Calu3 (cell line): ENCODE data around the gene FAN1. TPM values are rescaled to one million over a fixed set of nuclear protein-coding genes. Genes with fewer than 3 reads are reported as not detected.

Source experiments
- BruUV-seq: library from RNA; stranded (reverse); fragments of 400-500 nt; replicated peaks from 2 replicates; lab custom pipeline; 2021; lab: Mats Ljungman, UMichigan
- CTCF ChIA-PET: fragments of 300-600 bp; sonication (Branson Sonifier 250); formaldehyde crosslinking; loops from one replicate; lab custom pipeline; 2022; ENCODE audit warnings: antibody characterized with exemption; lab: Charles Lee
- DNase-seq: peaks from one replicate; pipeline ENCODE4 v3.0.0; 2022
- H3K27ac Mint-ChIP-seq: one replicate; pipeline ENCODE4 v1.8.0; 2022; ENCODE audit warnings: mixed read lengths; ENCODE audit not compliant: unreplicated experiment
- H3K27me3 Mint-ChIP-seq: one replicate; pipeline ENCODE4 v1.8.0; 2022; ENCODE audit warnings: mixed read lengths; ENCODE audit not compliant: unreplicated experiment
- H3K36me3 Mint-ChIP-seq: one replicate; pipeline ENCODE4 v1.8.0; 2022; ENCODE audit warnings: mild to moderate bottlenecking, moderate library complexity, mixed read lengths; ENCODE audit not compliant: insufficient read depth, unreplicated experiment
- H3K4me1 Mint-ChIP-seq: one replicate; pipeline ENCODE4 v1.8.0; 2022; ENCODE audit warnings: mild to moderate bottlenecking, low read depth, mixed read lengths; ENCODE audit not compliant: unreplicated experiment
- H3K4me3 Mint-ChIP-seq: one replicate; pipeline ENCODE4 v1.8.0; 2022; ENCODE audit warnings: mild to moderate bottlenecking, low read depth, moderate library complexity, mixed read lengths; ENCODE audit not compliant: unreplicated experiment
- H3K9me3 Mint-ChIP-seq: one replicate; pipeline ENCODE4 v1.8.0; 2022; ENCODE audit warnings: low read depth, mixed read lengths; ENCODE audit not compliant: unreplicated experiment
- CTCF ChIP-seq: fragments of 200-600 bp; IDR thresholded peaks from one replicate; pipeline ENCODE4 v1.8.0; 2022; ENCODE audit warnings: antibody characterized with exemption; ENCODE audit not compliant: unreplicated experiment
- intact Hi-C: fragments of 100-400 bp; cut with micrococcal nuclease; formaldehyde crosslinking; loops from one replicate; pipeline ENCODE4 v1.10.0; 2022; ENCODE audit not compliant: unreplicated experiment
- total RNA-seq: library from RNA; stranded (reverse); gene quantifications from 2 replicates; pipeline ENCODE4 v1.2.3, GENCODE V29; 2022

FAN1 gene
- total RNA-seq, 1 experiment from 2014 or later, result 6.3 TPM

DNA sequence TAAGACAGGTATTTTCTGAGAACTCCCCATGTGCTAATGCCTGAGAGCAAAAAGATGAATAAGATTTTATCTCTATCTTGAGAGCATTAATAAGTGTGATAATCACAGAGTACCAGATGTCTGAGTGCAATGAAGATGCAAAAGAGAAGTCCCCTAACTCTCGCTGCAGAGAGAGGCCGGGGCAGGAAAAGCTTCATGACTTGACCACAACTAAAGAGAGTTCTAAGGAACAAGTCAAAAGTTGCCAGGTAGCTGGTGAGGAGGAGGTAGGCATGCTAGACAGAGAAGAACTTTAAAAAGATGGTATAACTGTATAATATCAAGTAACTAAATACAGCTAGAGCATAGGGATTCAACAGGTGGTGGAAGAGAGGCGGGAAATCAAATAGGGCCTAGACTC is 58.9 kb downstream of the FAN1 start:
- Mint-ChIP-seq H3K4me1 (no peaks in the 10 kb centered on the region), H3K36me3 (no peaks in the 10 kb centered on the region), H3K27ac (no peak overlapping the region), H3K27me3 (no peaks in the 10 kb centered on the region), H3K9me3 (no peaks in the 10 kb centered on the region), H3K4me3 (no peak overlapping the region)
- CTCF ChIA-PET, result no interaction called here
- intact Hi-C loops, result no loop called here
- no TSS peak for BruUV-seq
- DNase-seq, result no peak
- TF ChIP-seq CTCF, result no peak

- H3K36me3 Mint-ChIP-seq, result no peaks in the 10 kb centered on the region
- BruUV-seq, result no TSS peak
- H3K27me3 Mint-ChIP-seq, result no peaks in the 10 kb centered on the region
- no peak for TF ChIP-seq CTCF
- no peak overlapping the region for H3K4me3 Mint-ChIP-seq
- no peaks in the 10 kb centered on the region for H3K4me1 Mint-ChIP-seq
- H3K27ac Mint-ChIP-seq, result no peak overlapping the region
- CTCF ChIA-PET, result no interaction called here
- DNase-seq, result no peak
- H3K9me3 Mint-ChIP-seq, result no peaks in the 10 kb centered on the region
- intact Hi-C loops, result no loop called here
Measured at GRCh38 chr15:30963681-30964080, 60.0 kb downstream of the FAN1 start.

- no peaks in the 10 kb centered on the region for H3K9me3 Mint-ChIP-seq
- no peaks in the 10 kb centered on the region for H3K36me3 Mint-ChIP-seq
- no TSS peak for BruUV-seq
- DNase-seq, result no peak
- intact Hi-C loops, result no loop called here
- H3K27me3 Mint-ChIP-seq, result no peaks in the 10 kb centered on the region
- H3K4me1 Mint-ChIP-seq, result no peaks in the 10 kb centered on the region
- H3K4me3 Mint-ChIP-seq, result no peak overlapping the region
- CTCF ChIA-PET, result no interaction called here
- no peak overlapping the region for H3K27ac Mint-ChIP-seq
- TF ChIP-seq CTCF, result no peak
Measured at GRCh38 chr15:30969724-30970123, 66.0 kb downstream of the FAN1 start.

- H3K4me1 Mint-ChIP-seq, result no peaks in the 10 kb centered on the region
- no peaks in the 10 kb centered on the region for H3K36me3 Mint-ChIP-seq
- CTCF ChIA-PET, result no interaction called here
- BruUV-seq, result no TSS peak
- DNase-seq, result no peak
- no peaks in the 10 kb centered on the region for H3K9me3 Mint-ChIP-seq
- no peaks in the 10 kb centered on the region for H3K27me3 Mint-ChIP-seq
- H3K4me3 Mint-ChIP-seq, result no peak overlapping the region
- TF ChIP-seq CTCF, result no peak
- intact Hi-C loops, result no loop called here
- no peak overlapping the region for H3K27ac Mint-ChIP-seq
Measured at GRCh38 chr15:30973379-30973778, 69.7 kb downstream of the FAN1 start.
